Activated CD4-positive, CD25-positive, alpha-beta regulatory T cell (primary cell): ENCODE results near the gene FAM168B.
"Not testable (repeated sequence)": the region's sequence is repeated elsewhere in the genome, so short reads cannot be mapped to it uniquely, and the experiment has no call there.

Source experiments
- DNase-seq, 4 experiments: peaks; one replicate each; lab custom pipeline; 2025; lab: John Stamatoyannopoulos, UW

FAM168B gene, protein sequence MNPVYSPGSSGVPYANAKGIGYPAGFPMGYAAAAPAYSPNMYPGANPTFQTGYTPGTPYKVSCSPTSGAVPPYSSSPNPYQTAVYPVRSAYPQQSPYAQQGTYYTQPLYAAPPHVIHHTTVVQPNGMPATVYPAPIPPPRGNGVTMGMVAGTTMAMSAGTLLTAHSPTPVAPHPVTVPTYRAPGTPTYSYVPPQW

DNA sequence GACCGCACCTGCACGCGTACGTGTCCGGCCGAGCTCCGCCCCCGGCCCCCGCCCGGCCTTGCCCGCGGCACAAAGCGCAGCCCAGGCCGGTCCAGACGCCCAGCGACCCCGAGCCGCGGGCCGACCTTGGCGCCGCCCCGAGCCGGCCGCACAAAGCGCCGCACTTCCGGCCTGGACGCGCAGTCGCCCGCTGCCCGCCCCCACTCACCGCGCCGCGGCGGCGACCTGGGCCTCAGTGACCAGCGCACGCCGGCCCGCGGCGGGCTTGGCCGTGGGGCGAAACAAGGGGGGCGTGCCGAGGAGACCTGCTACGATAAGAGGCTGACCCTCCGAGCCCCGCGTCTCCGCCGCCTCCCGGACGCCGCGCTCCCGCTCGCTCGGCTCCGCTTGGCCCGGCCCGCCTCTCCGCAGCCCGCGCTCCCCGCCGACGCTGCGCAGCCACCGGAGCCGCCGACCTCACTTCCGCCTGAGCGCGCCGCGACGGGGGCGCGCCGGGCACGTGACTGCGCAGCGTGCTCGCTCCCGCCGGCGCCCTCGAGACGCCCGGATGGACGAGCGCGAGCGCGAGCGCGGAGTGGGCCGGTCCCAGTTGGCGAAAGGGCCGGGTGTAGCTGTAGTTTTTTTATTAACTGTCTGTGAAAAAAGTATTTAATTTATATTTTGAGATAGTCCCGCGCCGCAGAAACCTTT, at the start of gene FAM168B:
TSS of gene FAM168B (minus strand) at position 455 of the 690 bp plus-strand sequence. CDS start 10,814 bp downstream, outside the sequence.
- DNase-seq, result peak; percentile 72 to 87 (median 78)

DNA sequence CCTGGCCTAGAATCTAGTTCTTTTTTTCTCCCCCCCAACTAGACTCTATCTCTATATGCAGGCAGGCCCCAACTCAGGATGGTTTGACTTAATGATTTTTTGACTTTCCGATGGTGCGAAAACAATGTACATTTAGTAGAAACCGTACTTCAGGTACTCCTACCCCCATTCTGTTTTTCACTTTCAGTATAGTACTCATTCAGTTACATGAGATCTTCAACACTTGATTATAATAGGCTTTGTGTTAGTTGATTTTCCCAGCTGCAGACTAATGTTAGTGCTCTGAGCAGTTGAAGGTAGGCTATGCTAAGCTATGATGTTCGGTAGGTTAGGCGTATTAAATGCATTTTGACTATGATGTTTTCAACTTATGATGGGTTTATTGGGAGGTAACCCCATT, 49.6 kb upstream of the FAM168B start:
- DNase-seq, result no peak

DNA sequence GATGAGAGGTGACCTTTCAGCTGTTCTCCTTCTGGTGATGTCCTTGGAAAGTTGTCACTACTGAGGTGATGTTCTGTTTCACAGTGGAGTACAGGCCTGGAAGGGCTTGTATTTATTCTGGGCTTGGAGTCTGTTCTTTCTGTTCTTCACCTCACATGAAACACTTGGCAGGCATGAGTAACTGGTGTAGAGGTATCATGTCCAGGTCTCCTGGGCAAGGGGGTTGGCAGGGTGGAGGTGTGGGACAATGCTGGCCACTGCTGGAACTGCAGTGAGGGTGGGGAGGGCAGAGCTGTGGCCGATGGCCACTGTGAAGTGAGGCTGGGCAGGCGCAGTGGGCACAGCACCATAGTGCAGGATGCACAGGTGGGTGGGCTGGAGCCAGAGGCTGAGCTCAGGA, 47.3 kb upstream of the FAM168B start:
- DNase-seq, result no peak

- no peak for DNase-seq
Observed at GRCh38 chr2:131132729-131133128, 39.5 kb upstream of the FAM168B start.

GRCh38 chr2:131130298-131130596, 37.0 kb upstream of the FAM168B start:
- DNase-seq, result no peak

DNA sequence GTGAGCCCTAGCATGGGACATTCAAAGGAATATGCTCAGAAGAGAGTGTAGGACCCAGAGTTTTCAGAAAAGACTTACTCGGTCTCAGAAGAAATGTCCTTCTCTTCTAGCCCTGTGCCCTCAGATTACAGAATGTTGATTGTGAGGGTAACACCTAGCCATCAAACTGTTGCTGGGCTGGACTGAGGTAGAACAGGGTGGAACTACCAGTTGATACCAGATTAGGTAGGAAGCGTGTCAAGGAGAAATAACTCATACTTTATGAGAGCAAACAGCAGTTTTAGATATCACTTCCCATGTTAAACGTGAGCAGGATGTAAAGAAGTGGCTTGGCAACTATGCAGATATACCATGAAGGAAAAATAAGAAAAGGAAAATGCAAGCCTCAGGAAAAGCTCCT, 34.7 kb upstream of the FAM168B start:
- no peak for DNase-seq

- DNase-seq, result no peak
Observed at GRCh38 chr2:131127076-131127475, 33.8 kb upstream of the FAM168B start.

- no peak for DNase-seq
Observed at GRCh38 chr2:131126436-131126835, 33.2 kb upstream of the FAM168B start.

DNA sequence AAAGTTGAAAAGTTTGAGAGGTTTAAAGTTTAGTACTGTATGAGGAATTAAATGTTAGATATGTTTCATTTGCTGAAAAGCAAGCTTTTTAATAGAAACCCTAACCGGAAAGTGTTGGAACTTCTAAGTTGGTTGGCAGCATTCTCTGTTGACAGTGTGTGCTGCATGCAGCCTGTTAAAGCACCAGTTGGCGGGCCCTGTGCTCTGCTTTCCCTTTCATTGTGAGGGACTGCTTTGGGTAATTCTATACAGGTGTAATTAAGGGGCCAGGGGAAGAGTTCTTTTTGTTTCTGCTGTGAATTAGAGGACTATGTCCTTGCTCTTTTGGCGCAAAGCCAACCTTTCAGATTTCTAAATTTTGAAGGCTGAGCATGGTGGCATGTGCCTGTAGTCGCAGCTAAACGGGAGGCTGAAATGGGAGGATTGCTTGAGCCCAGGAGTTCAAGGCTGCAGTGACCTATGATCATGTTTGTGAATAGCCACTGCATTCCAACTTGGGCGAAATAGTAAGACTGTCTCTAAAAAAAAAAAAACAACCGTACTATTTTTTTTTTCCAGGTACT, 32.0 kb upstream of the FAM168B start:
- no peak for DNase-seq

GRCh38 chr2:131123192-131123591, 29.9 kb upstream of the FAM168B start:
- DNase-seq, result no peak

- no peak for DNase-seq
Observed at GRCh38 chr2:131122496-131122895, 29.2 kb upstream of the FAM168B start.

DNA sequence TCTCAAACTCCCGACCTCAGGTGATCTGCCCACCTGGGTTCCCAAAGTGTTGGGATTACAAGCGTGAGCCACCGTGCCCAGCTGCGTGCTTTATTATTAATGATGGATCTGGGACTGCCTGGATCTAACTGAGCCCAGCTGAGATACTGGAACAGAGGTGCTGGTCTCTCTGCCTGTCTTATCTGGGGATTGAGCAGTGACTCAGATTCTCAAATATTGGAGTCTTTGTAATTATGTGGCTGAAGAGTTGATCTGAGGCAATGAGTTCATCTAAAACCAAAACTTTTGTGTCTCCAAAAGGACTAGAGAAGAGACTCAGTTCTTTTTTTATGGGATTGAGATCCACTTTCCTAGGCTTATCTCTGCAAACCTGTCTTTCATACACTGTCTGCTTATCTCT, 28.2 kb upstream of the FAM168B start:
- DNase-seq, result no peak

GRCh38 chr2:131120815-131121317, 27.6 kb upstream of the FAM168B start:
- DNase-seq, result no peak

- DNase-seq, result no peak
Observed at GRCh38 chr2:131115752-131116151, 22.5 kb upstream of the FAM168B start.

DNA sequence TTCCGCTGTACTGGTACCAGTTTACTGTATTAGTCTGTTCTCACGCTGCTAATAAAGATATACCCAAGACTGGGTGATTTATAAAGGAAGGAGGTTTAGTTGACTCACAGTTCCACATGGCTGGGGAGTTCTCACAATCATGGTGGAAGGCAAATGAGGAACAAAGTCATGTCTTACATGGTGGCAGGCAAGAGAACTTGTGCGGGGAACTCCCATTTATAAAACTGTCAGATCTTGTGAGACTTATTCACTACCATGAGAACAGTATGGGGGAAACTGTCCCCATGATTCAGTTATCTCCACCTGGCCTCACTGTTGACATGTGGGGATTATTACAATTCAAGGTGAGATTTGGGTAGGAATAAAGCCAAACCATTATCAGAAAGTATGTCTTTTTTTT, 21.7 kb upstream of the FAM168B start:
- DNase-seq, result not testable (repeated sequence)

GRCh38 chr2:131113566-131114227, 20.4 kb upstream of the FAM168B start:
- DNase-seq, result no peak

DNA sequence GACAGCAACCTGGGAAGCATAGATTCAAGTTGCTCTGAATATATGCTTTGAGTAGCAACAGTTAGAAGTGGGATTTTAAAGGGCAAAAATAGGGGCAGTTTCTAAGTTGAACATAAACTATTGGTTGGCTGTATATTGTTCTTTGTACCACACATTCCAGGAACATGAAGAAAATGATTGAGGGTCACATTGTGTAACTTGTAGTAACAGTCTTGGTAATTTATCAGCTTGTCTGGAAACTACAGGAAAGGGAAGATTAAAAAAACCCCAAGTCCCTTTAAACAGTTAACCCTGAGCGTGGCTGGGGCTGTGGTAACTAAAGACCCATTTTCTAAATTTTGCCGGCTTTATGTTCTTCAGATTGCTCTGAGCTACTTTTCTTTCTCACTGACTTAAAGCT, 19.3 kb upstream of the FAM168B start:
- DNase-seq, result no peak

GRCh38 chr2:131105950-131106801, 12.9 kb upstream of the FAM168B start:
- DNase-seq, result peak in 1 of 4 experiments; percentile 22

- peak; percentile 83 to 90 (median 84) for DNase-seq
Observed at GRCh38 chr2:131105156-131105949, 12.1 kb upstream of the FAM168B start, which contains the start of gene PLEKHB2. Gene PLEKHB2 (plus strand): TSS chr2:131105336. CDS start chr2:131120942, 15,606 bp downstream.

DNA sequence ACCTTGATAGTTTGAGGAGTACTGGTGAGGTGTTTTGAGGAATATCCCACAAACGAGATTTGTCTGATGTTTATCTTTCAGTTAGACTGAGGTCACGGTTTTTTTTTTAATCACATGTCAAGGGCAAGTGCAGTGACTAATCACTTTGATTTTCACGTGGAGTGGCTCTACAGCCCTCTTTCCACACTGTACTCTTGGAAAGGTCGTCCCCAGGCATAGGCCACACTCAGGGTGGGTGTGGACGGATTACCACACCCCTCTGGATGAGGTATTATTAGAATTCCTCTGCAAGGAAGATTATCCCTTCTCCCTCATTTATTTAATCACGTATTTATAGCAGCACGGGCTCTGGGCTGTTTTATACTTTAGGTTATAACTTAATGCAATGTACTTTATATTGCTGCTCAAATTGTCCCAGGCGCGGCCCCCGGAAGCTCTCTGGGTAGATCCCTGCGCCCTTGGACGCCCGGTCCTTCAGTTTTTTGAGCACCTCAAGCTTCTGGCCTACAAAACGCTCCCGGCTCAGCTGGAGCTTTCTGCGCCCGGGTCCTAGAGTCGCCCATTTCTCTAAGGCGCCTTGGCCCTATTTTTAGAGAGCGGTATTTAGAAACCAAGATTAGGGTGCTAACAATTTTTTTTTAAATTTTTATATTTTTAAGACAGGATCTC, 11.4 kb upstream of the FAM168B start:
- peak in 2 of 4 experiments; percentile 4 to 11 for DNase-seq
